A549 (cell line): ENCODE results near the gene DGLUCY. TPM values are rescaled to one million over a fixed set of nuclear protein-coding genes. Genes with fewer than 3 reads are reported as not detected.

Source experiments
- ATAC-seq, 2 experiments: fragments of 200-7000 bp in 1 of 2; fragments of >200 bp in 1 of 2; cut with Nextera tagmentation in 1 of 2; cut with Tn5 transposase in 1 of 2; 3 replicates each; pipeline versions ENCODE4 v1.8.0 to v1.9.1; 2018 to 2020; ENCODE audit warnings: mild to moderate bottlenecking in 1 of 2, moderate library complexity in 1 of 2
- CTCF ChIA-PET: fragments of 300-600 bp; sonication (Branson Sonifier 250); formaldehyde crosslinking; extraction: SDS; loops from one replicate; lab custom pipeline; 2021; ENCODE audit warnings: antibody characterized with exemption, inconsistent platforms; lab: Yijun Ruan, JAX
- POLR2A ChIA-PET: fragments of 350-600 bp; formaldehyde crosslinking; extraction: SDS; loops from one replicate; lab custom pipeline; 2021; ENCODE audit warnings: antibody characterized with exemption, inconsistent platforms; lab: Yijun Ruan, JAX
- DNase-seq, 2 experiments: peaks; one replicate each; pipeline versions ENCODE4 v3.0.0 to v3.0.0-alpha.2; 2011 to 2016; ENCODE audit warnings: low read depth in 1 of 2, low spot score in 1 of 2
- FAIRE-seq: peaks from 2 replicates; lab custom pipeline; 2011; peaks lifted over from hg19 to GRCh38; lab: Jason Lieb, UNC
- H3K27ac ChIP-seq, 2 experiments: fragments of >200 bp; sonication (Bioruptor Twin); formaldehyde crosslinking; 3 replicates each; pipeline ENCODE4 v1.5.1; 2016 to 2017
- H3K4me1 ChIP-seq: fragments of >200 bp; sonication (Bioruptor Twin); formaldehyde crosslinking; 3 replicates; pipeline ENCODE4 v1.6.1; 2016
- H3K4me2 ChIP-seq: fragments of >200 bp; sonication (Bioruptor Twin); formaldehyde crosslinking; 3 replicates; pipeline ENCODE4 v1.6.1; 2016
- H3K4me3 ChIP-seq: fragments of >200 bp; sonication (Bioruptor Twin); formaldehyde crosslinking; 3 replicates; pipeline ENCODE4 v1.5.1; 2016
- H3K9me3 ChIP-seq: fragments of >200 bp; sonication (Bioruptor Twin); formaldehyde crosslinking; 3 replicates; pipeline ENCODE4 v1.6.1; 2016
- ATOH8 ChIP-seq: fragments of 250-450 bp; sonication (Bioruptor Pico); IDR thresholded peaks from 2 replicates; pipeline ENCODE4 v1.5.0; 2020; ENCODE audit warnings: low read depth, mild to moderate bottlenecking, moderate library complexity
- BCL3 ChIP-seq: fragments of >200 bp; sonication (Bioruptor Twin); formaldehyde crosslinking; IDR thresholded peaks from 3 replicates; pipeline ENCODE4 v1.6.1; 2016
- CBX2 ChIP-seq: fragments of 200-600 bp; sonication (generic); IDR thresholded peaks from 2 replicates; pipeline ENCODE4 v1.6.1; 2016; ENCODE audit warnings: low read depth, mild to moderate bottlenecking, borderline replicate concordance
- CBX8 ChIP-seq: fragments of 200-600 bp; sonication (generic); IDR thresholded peaks from 2 replicates; pipeline ENCODE4 v1.6.1; 2016
- CHD2 ChIP-seq: fragments of 150-350 bp; IDR thresholded peaks from 2 replicates; pipeline ENCODE4 v1.6.1; 2014; ENCODE audit warnings: low read length; ENCODE audit not compliant: partially characterized antibody
- E2F6 ChIP-seq: IDR thresholded peaks from 2 replicates; pipeline ENCODE4 v1.6.1; 2012; ENCODE audit warnings: low read depth, borderline replicate concordance
- ESRRA ChIP-seq: fragments of 150-350 bp; IDR thresholded peaks from 2 replicates; pipeline ENCODE4 v1.6.1; 2014; ENCODE audit warnings: mild to moderate bottlenecking, low read length, borderline replicate concordance
- FOSL2 ChIP-seq, 2 experiments: fragments of 450-650 bp in 1 of 2; fragments of >200 bp in 1 of 2; sonication (Bioruptor Twin) in 1 of 2; formaldehyde crosslinking; IDR thresholded peaks; 2 replicates each; pipeline versions ENCODE4 v1.5.0 to v1.6.1; 2016 to 2020; ENCODE audit warnings: mild to moderate bottlenecking in 1 of 2, moderate library complexity in 1 of 2
- HDAC2 ChIP-seq: fragments of 200-600 bp; sonication (generic); IDR thresholded peaks from 2 replicates; pipeline ENCODE4 v1.6.1; 2016
- HES2 ChIP-seq: fragments of >200 bp; sonication (Bioruptor Twin); formaldehyde crosslinking; IDR thresholded peaks from 2 replicates; pipeline ENCODE4 v1.6.1; 2016
- HEYL ChIP-seq: fragments of 250-450 bp; sonication (Bioruptor Pico); IDR thresholded peaks from 2 replicates; pipeline ENCODE4 v1.8.0; 2021; ENCODE audit warnings: mild to moderate bottlenecking, moderate library complexity
- MAX ChIP-seq: IDR thresholded peaks from 2 replicates; pipeline ENCODE4 v1.6.1; 2012
- NFE2L2 ChIP-seq: fragments of 150-350 bp; conservative IDR thresholded peaks from 2 replicates; pipeline ENCODE4 v1.6.1; 2014; ENCODE audit warnings: low read length
- PHF8 ChIP-seq: fragments of 200-600 bp; sonication (generic); IDR thresholded peaks from 2 replicates; pipeline ENCODE4 v1.6.1; 2016; ENCODE audit warnings: low read depth, mild to moderate bottlenecking, antibody characterized with exemption, moderate library complexity, borderline replicate concordance
- REST ChIP-seq: fragments of 200-600 bp; sonication (generic); IDR thresholded peaks from 2 replicates; pipeline ENCODE4 v1.6.1; 2016; ENCODE audit warnings: antibody characterized with exemption, mild to moderate bottlenecking, moderate library complexity
- RFX5 ChIP-seq: fragments of 450-650 bp; IDR thresholded peaks from 2 replicates; pipeline ENCODE4 v1.7.1; 2014; ENCODE audit warnings: antibody characterized with exemption, mild to moderate bottlenecking, moderate library complexity
- RNF2 ChIP-seq: fragments of 200-600 bp; sonication (generic); IDR thresholded peaks from 2 replicates; pipeline ENCODE4 v1.6.1; 2016; ENCODE audit warnings: low read depth, mild to moderate bottlenecking, antibody characterized with exemption, moderate library complexity, borderline replicate concordance
- TFCP2L1 ChIP-seq: fragments of 250-450 bp; sonication (Bioruptor Pico); IDR thresholded peaks from 2 replicates; pipeline ENCODE4 v1.5.0; 2021; ENCODE audit warnings: mild to moderate bottlenecking
- TP53 ChIP-seq: fragments of 250-450 bp; sonication (Bioruptor Pico); IDR thresholded peaks from 2 replicates; pipeline ENCODE4 v1.5.0; 2021; ENCODE audit warnings: mild to moderate bottlenecking, moderate library complexity
- ZC3H11A ChIP-seq: fragments of 450-650 bp; IDR thresholded peaks from 2 replicates; pipeline ENCODE4 v1.6.1; 2014; ENCODE audit warnings: antibody characterized with exemption, mild to moderate bottlenecking
- ZFP36 ChIP-seq: fragments of 450-650 bp; IDR thresholded peaks from 2 replicates; pipeline ENCODE4 v1.6.1; 2014; ENCODE audit warnings: borderline replicate concordance; ENCODE audit not compliant: partially characterized antibody
- WGBS: methylation state at CpG from one replicate; pipeline ENCODE4 v1.1.6; 2017; ENCODE audit errors: missing lambda C conversion rate; 5-methylcytosine and 5-hydroxymethylcytosine counted together
- polyA plus RNA-seq, 4 experiments: library from polyadenylated mRNA; depleted of rRNA in 3 of 4; stranded (reverse); fragments of >200 nt; fragmentation: RNase III in 1 of 4; extraction: RNeasy Plus Mini Kit Qiagen cat#74134 plus additional on column Dnase treatment in 1 of 4; gene quantifications; 2 replicates in 3 of 4; 3 replicates in 1 of 4; pipeline ENCODE4 v1.2.3, GENCODE V29; 2011 to 2017

Gene DGLUCY
- polyA plus RNA-seq, 2 of the 4 experiments (the other 2 are of a cell fraction): 14.4 to 17.5 TPM

GRCh38 chr14:91159182-91159581 is 45.3 kb downstream of the DGLUCY start:
- Histone ChIP-seq H3K4me3 (no peak overlapping the region), H3K9me3 (no peaks in the 10 kb centered on the region), H3K4me1 (peaks cover 17% of the 10 kb centered on the region), H3K4me2 (no peak overlapping the region), H3K27ac (no peak overlapping the region; a peak in 1 of 6 replicates)
- FAIRE-seq (no peak), DNase-seq (no peak), ATAC-seq (no peak)
- POLR2A ChIA-PET: no interaction called here
- CTCF ChIA-PET: interaction anchor here (1.6 to 3.7 kb wide), 4 partner anchors 14 to 256 kb away, joined by 3 to 17 read pairs (median 14); no protein-coding TSS in a partner anchor
- no peak for TF ChIP-seq REST
- TF ChIP-seq ATOH8 (CRISPR knock-in tag): no peak
- no peak for TF ChIP-seq ZC3H11A
- no peak for TF ChIP-seq MAX
- TF ChIP-seq ESRRA: no peak
- TF ChIP-seq BCL3: no peak
- no peak for TF ChIP-seq HES2
- TF ChIP-seq HDAC2: no peak
- no peak for TF ChIP-seq CHD2
- no peak for TF ChIP-seq PHF8
- TF ChIP-seq CBX8: no peak
- no peak for TF ChIP-seq ZFP36
- 90% methylated on average over 6 of the region's 6 CpGs for WGBS

- TF ChIP-seq E2F6 (no peak), FOSL2 (IDR thresholded peaks at IDR 0.05) (no peak), FOSL2 (CRISPR knock-in tag; IDR thresholded peaks at IDR 0.05) (no peak), ZC3H11A (no peak), RNF2 (no peak), TFCP2L1 (CRISPR knock-in tag) (no peak), REST (no peak), NFE2L2 (no peak), RFX5 (no peak), CBX2 (no peak), TP53 (CRISPR knock-in tag) (no peak), HEYL (CRISPR knock-in tag) (no peak)
- FAIRE-seq: no peak
- CTCF ChIA-PET: interaction anchor here (1.2 to 3.7 kb wide), 4 partner anchors 13 to 257 kb away, joined by 3 to 17 read pairs (median 10); no protein-coding TSS in a partner anchor
- 81% methylated on average over 6 of the region's 6 CpGs for WGBS
- no peak overlapping the region for H3K27ac ChIP-seq
- ATAC-seq: no peak
- POLR2A ChIA-PET: interaction anchor here (0.6 kb wide), 1 partner anchor 128 kb away, joined by 3 read pairs; no protein-coding TSS in a partner anchor
- no peak for DNase-seq
- no peak overlapping the region for H3K4me3 ChIP-seq
- H3K4me1 ChIP-seq: peaks cover 11% of the 10 kb centered on the region
- H3K9me3 ChIP-seq: no peaks in the 10 kb centered on the region
- H3K4me2 ChIP-seq: no peak overlapping the region
Observed at GRCh38 chr14:91159906-91160305, 46.0 kb downstream of the DGLUCY start.
